SK-N-SH (cell line): ENCODE measurements around the gene FYN. TPM values are rescaled to one million over a fixed set of nuclear protein-coding genes. Genes with fewer than 3 reads are reported as not detected.
"Not testable (repeated sequence)": the region's sequence is repeated elsewhere in the genome, so short reads cannot be mapped to it uniquely, and the experiment has no call there.

Experiments used
- CTCF ChIA-PET: fragments of 300-600, 350-600 bp; formaldehyde crosslinking; extraction: SDS; loops from one replicate; lab custom pipeline; 2021; lab: Yijun Ruan, JAX
- POLR2A ChIA-PET: fragments of 350-600 bp; sonication (Branson Sonifier 250); formaldehyde crosslinking; extraction: SDS; loops from one replicate; lab custom pipeline; 2020; ENCODE audit warnings: antibody characterized with exemption, inconsistent platforms; lab: Yijun Ruan, JAX
- DNase-seq: peaks from one replicate; pipeline ENCODE4 v3.0.0; 2012
- H2AFZ ChIP-seq: fragments of 200-600 bp; sonication (generic); 2 replicates; pipeline ENCODE4 v1.8.1; 2016; ENCODE audit warnings: antibody characterized with exemption, mild to moderate bottlenecking, low read depth
- H3F3A ChIP-seq: fragments of 200-600 bp; sonication (generic); replicated peaks from 2 replicates; pipeline ENCODE3; 2016; ENCODE audit warnings: antibody characterized with exemption, mild to moderate bottlenecking; ENCODE audit not compliant: insufficient read depth
- H3K27ac ChIP-seq, 2 experiments: fragments of 200-500 bp in 1 of 2; fragments of 200-600 bp in 1 of 2; sonication (Bioruptor generic) in 1 of 2; sonication (generic), shearing (Covaris generic) in 1 of 2; 2 replicates each; pipeline versions ENCODE4 v1.5.1 to v1.6.1; 2014 to 2016; ENCODE audit warnings: low read depth in 2 of 2, inconsistent platforms in 1 of 2, low read length in 1 of 2, mild to moderate bottlenecking in 1 of 2, mixed read lengths in 1 of 2
- H3K27me3 ChIP-seq: fragments of 200-600 bp; sonication (generic), shearing (Covaris generic); 2 replicates; pipeline ENCODE4 v1.6.1; 2016; ENCODE audit warnings: mixed run types; ENCODE audit not compliant: insufficient read depth
- H3K36me3 ChIP-seq, 2 experiments: fragments of 200-500 bp in 1 of 2; fragments of 200-600 bp in 1 of 2; sonication (Bioruptor generic) in 1 of 2; sonication (generic) in 1 of 2; replicated peaks in 1 of 2; 2 replicates each; pipeline versions ENCODE3 to v1.5.1; 2014 to 2016; ENCODE audit warnings: low read length in 1 of 2, mild to moderate bottlenecking in 1 of 2; ENCODE audit not compliant: insufficient read depth in 2 of 2, control insufficient read depth in 1 of 2
- H3K4me1 ChIP-seq, 2 experiments: fragments of 200-500 bp in 1 of 2; fragments of 200-600 bp in 1 of 2; sonication (Bioruptor generic) in 1 of 2; sonication (generic), shearing (Covaris generic) in 1 of 2; 2 replicates each; pipeline versions ENCODE4 v1.5.1 to v1.6.1; 2014 to 2016; ENCODE audit warnings: low read depth in 1 of 2, low read length in 1 of 2, mixed run types in 1 of 2; ENCODE audit not compliant: insufficient read depth in 2 of 2, control insufficient read depth in 1 of 2
- H3K4me2 ChIP-seq: fragments of 200-600 bp; sonication (generic), shearing (Covaris generic); 2 replicates; pipeline ENCODE4 v1.6.1; 2017; ENCODE audit warnings: mixed run types
- H3K4me3 ChIP-seq, 2 experiments: fragments of 200-500 bp in 1 of 2; fragments of 200-600 bp in 1 of 2; sonication (Bioruptor generic) in 1 of 2; sonication (generic), shearing (Covaris generic) in 1 of 2; 2 replicates each; pipeline versions ENCODE4 v1.5.1 to v1.8.1; 2014 to 2016; ENCODE audit warnings: low read depth in 2 of 2, inconsistent platforms in 1 of 2, low read length in 1 of 2, mild to moderate bottlenecking in 1 of 2, mixed read lengths in 1 of 2, moderate library complexity in 1 of 2
- H3K79me2 ChIP-seq: fragments of 200-600 bp; sonication (generic); 2 replicates; pipeline ENCODE4 v1.8.1; 2017; ENCODE audit warnings: mild to moderate bottlenecking; ENCODE audit not compliant: insufficient read depth
- H3K9ac ChIP-seq: fragments of 200-600 bp; sonication (generic); 2 replicates; pipeline ENCODE4 v1.6.1; 2017; ENCODE audit warnings: mixed run types
- H3K9me2 ChIP-seq: fragments of 200-600 bp; sonication (generic); 2 replicates; pipeline ENCODE4 v1.6.1; 2017; ENCODE audit warnings: mixed run types
- H3K9me3 ChIP-seq: fragments of 200-600 bp; sonication (generic); 2 replicates; pipeline ENCODE4 v1.6.1; 2017; ENCODE audit warnings: mixed run types, mild to moderate bottlenecking, moderate library complexity
- H4K20me1 ChIP-seq: fragments of 200-600 bp; sonication (generic); 2 replicates; pipeline ENCODE4 v1.6.1; 2017; ENCODE audit warnings: mild to moderate bottlenecking, mixed run types; ENCODE audit not compliant: insufficient read depth
- ELF1 ChIP-seq: IDR thresholded peaks from 2 replicates; pipeline ENCODE4 v1.4.0; 2012
- EP300 ChIP-seq, 2 experiments: IDR thresholded peaks; 2 replicates each; pipeline versions ENCODE4 v1.4.0 to v1.6.1; 2012; ENCODE audit warnings: borderline replicate concordance in 1 of 2, low read depth in 1 of 2, low read length in 1 of 2
- FOXJ3 ChIP-seq: sonication (generic); formaldehyde crosslinking; IDR thresholded peaks from 2 replicates; pipeline ENCODE4 v1.5.1; 2020; ENCODE audit warnings: mild to moderate bottlenecking, missing genetic modification reagents
- MXI1 ChIP-seq: IDR thresholded peaks from 2 replicates; pipeline ENCODE4 v1.6.1; 2012; ENCODE audit warnings: mild to moderate bottlenecking, low read depth, low read length, improper control_type of control experiment
- POLR2AphosphoS5 ChIP-seq: IDR thresholded peaks from 2 replicates; pipeline ENCODE4 v1.6.1; 2012; ENCODE audit warnings: low read depth, low read length
- RAD21 ChIP-seq: IDR thresholded peaks from 2 replicates; pipeline ENCODE4 v1.6.1; 2012; ENCODE audit warnings: mild to moderate bottlenecking, low read length
- RCOR1 ChIP-seq: fragments of 150-350 bp; IDR thresholded peaks from 2 replicates; pipeline ENCODE4 v1.6.1; 2017; ENCODE audit warnings: antibody characterized with exemption, low read length
- REST ChIP-seq: IDR thresholded peaks from 2 replicates; pipeline ENCODE4 v1.6.1; 2012; ENCODE audit warnings: mild to moderate bottlenecking, low read depth, low read length, moderate library complexity
- RXRA ChIP-seq: IDR thresholded peaks from 2 replicates; pipeline ENCODE4 v1.4.0; 2012; ENCODE audit warnings: low read depth, mild to moderate bottlenecking, borderline replicate concordance
- SMC3 ChIP-seq: IDR thresholded peaks from 2 replicates; pipeline ENCODE4 v1.6.1; 2012; ENCODE audit warnings: low read depth, low read length, improper control_type of control experiment
- TAF1 ChIP-seq: IDR thresholded peaks from 2 replicates; pipeline ENCODE4 v1.6.1; 2012; ENCODE audit warnings: low read depth, mild to moderate bottlenecking, low read length, moderate library complexity, borderline replicate concordance
- TEAD4 ChIP-seq: IDR thresholded peaks from 2 replicates; pipeline ENCODE4 v1.4.0; 2012; ENCODE audit warnings: mild to moderate bottlenecking, borderline replicate concordance; ENCODE audit not compliant: insufficient read depth
- YY1 ChIP-seq: IDR thresholded peaks from 2 replicates; pipeline ENCODE4 v1.4.0; 2012; ENCODE audit warnings: low read depth, mild to moderate bottlenecking
- whole genome bisulfite sequencing: methylation state at CpG from one replicate; pipeline ENCODE4 v1.1.6; 2017; ENCODE audit warnings: low lambda C conversion rate; 5-methylcytosine and 5-hydroxymethylcytosine counted together
- polyA plus RNA-seq, 3 experiments: library from polyadenylated mRNA; depleted of rRNA; stranded (reverse); fragments of >200 nt; gene quantifications; 2 replicates each; pipeline ENCODE4 v1.2.3, GENCODE V29; 2012

FYN gene
- polyA plus RNA-seq, 1 of the 3 experiments (the other 2 are of a cell fraction): 31.0 TPM

- TF ChIP-seq FOXJ3 (CRISPR knock-in tag) (no peak), EP300 (IDR thresholded peaks at IDR 0.05; ENCODE audit: borderline replicate concordance in 1 of 2, low read depth in 1 of 2, low read length in 1 of 2) (no peak), TAF1 (no peak), YY1 (no peak), SMC3 (no peak), POLR2AphosphoS5 (no peak), RXRA (no peak), RCOR1 (no peak), REST (no peak), RAD21 (no peak), TEAD4 (no peak), MXI1 (no peak)
- Histone ChIP-seq H3K27me3 (no peaks in the 10 kb centered on the region), H3K79me2 (peaks cover 13% of the 10 kb centered on the region), H3K4me1 (peaks cover 3 to 45% of the 10 kb centered on the region in 2 experiments; a peak in 3 of 4 replicates), H4K20me1 (no peaks in the 10 kb centered on the region), H3K4me3 (no peak overlapping the region), H3K4me2 (no peak overlapping the region), H3K36me3 (no peaks in the 10 kb centered on the region), H3F3A (peaks cover 5% of the 10 kb centered on the region), H2AFZ (no peak overlapping the region), H3K9me2 (no peaks in the 10 kb centered on the region), H3K27ac (no peak overlapping the region), H3K9ac (no peak overlapping the region), H3K9me3 (no peaks in the 10 kb centered on the region)
- 97% methylated on average over 4 of the region's 4 CpGs for WGBS
- ChIA-PET CTCF (interaction anchor here (0.6 to 2.1 kb wide), 6 partner anchors 10 to 80 kb away, joined by 3 to 7 read pairs (median 4); no protein-coding TSS in a partner anchor), POLR2A (interaction anchor here (1.0 kb wide), 1 partner anchor 29 kb away, joined by 3 read pairs; no protein-coding TSS in a partner anchor)
- DNase-seq: no peak
Observed at GRCh38 chr6:111789598-111789997, 83.7 kb downstream of the FYN start.

GRCh38 chr6:111788379-111789276 lies 84.6 kb downstream of the FYN start:
- Histone ChIP-seq H3K9me2 (no peaks in the 10 kb centered on the region), H3K27me3 (no peaks in the 10 kb centered on the region), H3K4me2 (no peak overlapping the region), H3K27ac (no peak overlapping the region), H3K79me2 (peaks cover 13% of the 10 kb centered on the region), H3F3A (peaks cover 5% of the 10 kb centered on the region), H3K4me3 (no peak overlapping the region), H3K4me1 (peaks cover 8 to 41% of the 10 kb centered on the region in 2 experiments; a peak in 3 of 4 replicates), H2AFZ (no peak overlapping the region)
- ChIA-PET CTCF (interaction anchor here (0.9 to 2.1 kb wide), 3 partner anchors 9 to 79 kb away, joined by 3 to 7 read pairs (median 3); no protein-coding TSS in a partner anchor), POLR2A (interaction anchor here (1.0 kb wide), 1 partner anchor 28 kb away, joined by 3 read pairs; no protein-coding TSS in a partner anchor)
- WGBS: 90% methylated on average over 1 of the region's 1 CpG
- TF ChIP-seq ELF1 (no peak), YY1 (no peak), RCOR1 (no peak)
- TF ChIP-seq, all 33 proteins: peak for 0
- Histone ChIP-seq H3K36me3 (no peaks in the 10 kb centered on the region), H3K9me3 (no peaks in the 10 kb centered on the region), H3K9ac (no peak overlapping the region), H4K20me1 (no peaks in the 10 kb centered on the region)
- no peak for DNase-seq

GRCh38 chr6:111786151-111786550 lies 87.1 kb downstream of the FYN start:
- H3K27ac ChIP-seq, H3K36me3 ChIP-seq, H3F3A ChIP-seq, POLR2A ChIA-PET, H3K9me3 ChIP-seq, H3K9me2 ChIP-seq, H3K4me3 ChIP-seq, H4K20me1 ChIP-seq, H3K9ac ChIP-seq, H2AFZ ChIP-seq, H3K27me3 ChIP-seq, DNase-seq, H3K4me2 ChIP-seq: not testable (repeated sequence)
- 93% methylated on average over 2 of the region's 2 CpGs for WGBS
- H3K79me2 ChIP-seq: peaks cover 13% of the 10 kb centered on the region
- CTCF ChIA-PET: interaction anchor here (0.6 kb wide), 1 partner anchor 775 kb away, joined by 3 read pairs; no protein-coding TSS in a partner anchor
- peaks cover 8 to 32% of the 10 kb centered on the region in 2 experiments; a peak in 3 of 4 replicates for H3K4me1 ChIP-seq
